CD14-positive monocyte (primary cell): Measurements from ENCODE around the gene CNTFR. TPM values are rescaled to one million over a fixed set of nuclear protein-coding genes. Genes with fewer than 3 reads are reported as not detected.

Source experiments
- DNase-seq, 3 donors: peaks; one replicate each; pipeline ENCODE4 v3.0.0-alpha.2; 2011 to 2022
- H2AFZ ChIP-seq: 2 replicates; pipeline ENCODE4 v1.6.0; 2012; ENCODE audit warnings: mild to moderate bottlenecking, low read depth, low read length, inconsistent platforms; ENCODE audit not compliant: insufficient read depth, poor library complexity, severe bottlenecking
- H3K27ac ChIP-seq, 2 donors: 1 replicate in 1 of 2; 2 replicates in 1 of 2; pipeline ENCODE4 v1.5.1; 2012 to 2013; ENCODE audit warnings: low read length in 2 of 2, control low read depth in 1 of 2, inconsistent platforms in 1 of 2, low read depth in 1 of 2, mild to moderate bottlenecking in 1 of 2
- H3K27me3 ChIP-seq, 2 donors: one replicate each; pipeline versions ENCODE4 v1.6.0 to v1.6.1; 2011 to 2013; ENCODE audit warnings: low read length in 2 of 2; ENCODE audit not compliant: control insufficient read depth in 2 of 2, insufficient read depth in 2 of 2
- H3K36me3 ChIP-seq, 2 donors: replicated peaks in 1 of 2; 1 replicate in 1 of 2; 2 replicates in 1 of 2; pipeline versions ENCODE4 v1.5.1 to v1.6.1; 2012 to 2013; ENCODE audit warnings: low read length in 2 of 2, control low read depth in 1 of 2, inconsistent platforms in 1 of 2, mild to moderate bottlenecking in 1 of 2; ENCODE audit not compliant: insufficient read depth in 2 of 2, control insufficient read depth in 1 of 2
- H3K4me1 ChIP-seq, 2 donors: 1 replicate in 1 of 2; 2 replicates in 1 of 2; pipeline versions ENCODE4 v1.5.1 to v1.6.1; 2012 to 2013; ENCODE audit warnings: low read length in 2 of 2, control low read depth in 1 of 2, inconsistent platforms in 1 of 2, mild to moderate bottlenecking in 1 of 2, moderate library complexity in 1 of 2; ENCODE audit not compliant: insufficient read depth in 2 of 2, control insufficient read depth in 1 of 2
- H3K4me2 ChIP-seq: replicated peaks from 2 replicates; pipeline ENCODE3; 2012; ENCODE audit warnings: low read length, moderate library complexity, mild to moderate bottlenecking; ENCODE audit not compliant: poor library complexity, severe bottlenecking; ENCODE audit errors: extremely low read depth
- H3K4me3 ChIP-seq, 3 experiments: fragments of 200-600 bp in 1 of 3; sonication (generic) in 1 of 3; replicated peaks in 1 of 3; 1 replicate in 2 of 3; 2 replicates in 1 of 3; pipeline ENCODE4 v1.5.1; 2011 to 2013; ENCODE audit warnings: low read length in 3 of 3, mild to moderate bottlenecking in 3 of 3, control low read depth in 2 of 3, low read depth in 2 of 3, inconsistent platforms in 1 of 3, moderate library complexity in 1 of 3
- H3K79me2 ChIP-seq: 2 replicates; pipeline ENCODE4 v1.6.0; 2012; ENCODE audit warnings: mild to moderate bottlenecking, control low read depth, inconsistent platforms, low read length, moderate library complexity; ENCODE audit not compliant: insufficient read depth
- H3K9ac ChIP-seq: 2 replicates; pipeline ENCODE4 v1.6.0; 2017; ENCODE audit warnings: low read length, mild to moderate bottlenecking; ENCODE audit not compliant: insufficient read depth, poor library complexity, severe bottlenecking
- H3K9me3 ChIP-seq, 2 donors: replicated peaks in 1 of 2; 1 replicate in 1 of 2; 2 replicates in 1 of 2; pipeline versions ENCODE4 v1.5.1 to v1.6.1; 2012 to 2013; ENCODE audit warnings: low read length in 2 of 2, control low read depth in 1 of 2; ENCODE audit not compliant: control insufficient read depth in 1 of 2, insufficient read depth in 1 of 2
- H4K20me1 ChIP-seq: 2 replicates; pipeline ENCODE4 v1.6.0; 2012; ENCODE audit warnings: mild to moderate bottlenecking, low read length, control low read depth, moderate library complexity; ENCODE audit not compliant: insufficient read depth
- H3K27ac Mint-ChIP-seq, 7 donors: one replicate each; pipeline ENCODE4 v1.8.0; 2020; ENCODE audit warnings: mild to moderate bottlenecking in 7 of 7, mixed read lengths in 7 of 7, moderate library complexity in 6 of 7, inconsistent platforms in 2 of 7
- H3K27me3 Mint-ChIP-seq, 3 donors: one replicate each; pipeline ENCODE4 v1.8.0; 2021 to 2022; ENCODE audit warnings: low read depth in 3 of 3, mild to moderate bottlenecking in 3 of 3, mixed read lengths in 3 of 3, moderate library complexity in 3 of 3, inconsistent platforms in 1 of 3
- H3K36me3 Mint-ChIP-seq, 2 donors: one replicate each; pipeline ENCODE4 v1.8.0; 2020; ENCODE audit warnings: mixed read lengths in 2 of 2, inconsistent platforms in 1 of 2, mild to moderate bottlenecking in 1 of 2
- H3K4me1 Mint-ChIP-seq: one replicate; pipeline ENCODE4 v1.8.0; 2020; ENCODE audit warnings: mild to moderate bottlenecking, mixed read lengths
- H3K4me3 Mint-ChIP-seq, 2 donors: one replicate each; pipeline ENCODE4 v1.8.0; 2020; ENCODE audit warnings: mild to moderate bottlenecking in 2 of 2, mixed read lengths in 2 of 2, moderate library complexity in 1 of 2
- H3K9me3 Mint-ChIP-seq, 7 donors: one replicate each; pipeline ENCODE4 v1.8.0; 2020 to 2022; ENCODE audit warnings: mixed read lengths in 7 of 7, mild to moderate bottlenecking in 6 of 7, moderate library complexity in 6 of 7, inconsistent platforms in 2 of 7
- CTCF ChIP-seq: fragments of 200-600 bp; IDR thresholded peaks from one replicate; pipeline ENCODE4 v1.8.0; 2022; ENCODE audit warnings: antibody characterized with exemption, mild to moderate bottlenecking
- WGBS: methylation state at CpG from one replicate; pipeline ENCODE4 v1.1.5; 2013; ENCODE audit warnings: missing lambda C conversion rate; ENCODE audit not compliant: insufficient coverage; 5-methylcytosine and 5-hydroxymethylcytosine counted together
- intact Hi-C, 2 donors: fragments of 100-400 bp; cut with micrococcal nuclease; formaldehyde crosslinking; loops; one replicate each; pipeline versions ENCODE4 v1.15.0 to v1.15.1; 2023
- polyA plus RNA-seq, 3 donors: library from polyadenylated mRNA; depleted of rRNA in 1 of 3; unstranded in 2 of 3; stranded (reverse) in 1 of 3; fragments of 300-500 nt in 2 of 3; fragments of >200 nt in 1 of 3; fragmentation: Illumina TruSeq in 2 of 3; gene quantifications; 1 replicate in 2 of 3; 2 replicates in 1 of 3; pipeline ENCODE4 v1.2.3, GENCODE V29; 2012 to 2021

CNTFR gene
- polyA plus RNA-seq, 3 donors, result not detected

- peaks cover 0 to 9% of the 10 kb centered on the region in 2 donors for H3K27me3 ChIP-seq
- H3K4me2 ChIP-seq, result no peak overlapping the region
- Mint-ChIP-seq H3K4me3 (no peak overlapping the region), H3K36me3 (no peaks in the 10 kb centered on the region), H3K4me1 (no peaks in the 10 kb centered on the region), H3K27me3 (peaks cover 15 to 27% (median 19%) of the 10 kb centered on the region in 3 donors), H3K27ac (no peak overlapping the region), H3K9me3 (no peaks in the 10 kb centered on the region)
- H3K36me3 ChIP-seq, result no peaks in the 10 kb centered on the region
- no peak overlapping the region for H2AFZ ChIP-seq
- no peak overlapping the region for H3K27ac ChIP-seq
- DNase-seq, result no peak
- no peaks in the 10 kb centered on the region for H3K9me3 ChIP-seq
- intact Hi-C loops, result no loop called here
- 95% methylated on average over 2 of the region's 5 CpGs for WGBS
- TF ChIP-seq CTCF, result no peak
- no peak overlapping the region for H3K9ac ChIP-seq
- H3K4me1 ChIP-seq, result no peaks in the 10 kb centered on the region
- H3K79me2 ChIP-seq, result no peaks in the 10 kb centered on the region
- no peaks in the 10 kb centered on the region for H4K20me1 ChIP-seq
- H3K4me3 ChIP-seq, result no peak overlapping the region
These were observed 34.0 kb downstream of the CNTFR start for GRCh38 chr9:34555500-34555899.

GRCh38 chr9:34555002-34555348 lies 34.5 kb downstream of the CNTFR start:
- no peak overlapping the region for H3K9ac ChIP-seq
- H3K9me3 ChIP-seq, result no peaks in the 10 kb centered on the region
- no peaks in the 10 kb centered on the region for H3K4me1 ChIP-seq
- H2AFZ ChIP-seq, result no peak overlapping the region
- H3K27me3 Mint-ChIP-seq, result peaks cover 12 to 23% (median 15%) of the 10 kb centered on the region in 3 donors
- H3K36me3 ChIP-seq, result no peaks in the 10 kb centered on the region
- no peak for DNase-seq
- no peaks in the 10 kb centered on the region for H3K9me3 Mint-ChIP-seq
- TF ChIP-seq CTCF, result no peak
- H3K27ac ChIP-seq, result no peak overlapping the region
- intact Hi-C loops, result no loop called here
- no peak overlapping the region for H3K4me2 ChIP-seq
- H4K20me1 ChIP-seq, result no peaks in the 10 kb centered on the region
- no peaks in the 10 kb centered on the region for H3K4me1 Mint-ChIP-seq
- peaks cover 0 to 8% of the 10 kb centered on the region in 2 donors for H3K27me3 ChIP-seq
- no peak overlapping the region for H3K27ac Mint-ChIP-seq
- H3K79me2 ChIP-seq, result no peaks in the 10 kb centered on the region
- H3K36me3 Mint-ChIP-seq, result no peaks in the 10 kb centered on the region
- H3K4me3 ChIP-seq, result no peak overlapping the region
- WGBS, result 88% methylated on average over 9 of the region's 23 CpGs
- no peak overlapping the region for H3K4me3 Mint-ChIP-seq
